ENCODE measurements around the gene OPA3. TPM values are rescaled to one million over a fixed set of nuclear protein-coding genes. Genes with fewer than 3 reads are reported as not detected.
"Not testable (repeated sequence)": the region's sequence is repeated elsewhere in the genome, so short reads cannot be mapped to it uniquely, and the experiment has no call there.

The OPA3 gene
- total RNA-seq = 10 to 100 TPM in 1 of 2 donors, 1 to 10 TPM in 1; 9.8 to 11.3 TPM
- long read RNA-seq, donor 1, full-length matches to known transcripts = 2 of 4 reads
- long read RNA-seq, donor 1, partial matches to known transcripts = 0 of 4 reads
- long read RNA-seq, donor 1, other reads (novel, unspliced or antisense) = 2 of 4 reads
- long read RNA-seq, donor 2, full-length matches to known transcripts = 41 of 52 reads
- long read RNA-seq, donor 2, partial matches to known transcripts = 0 of 52 reads
- long read RNA-seq, donor 2, other reads (novel, unspliced or antisense) = 11 of 52 reads

- intact Hi-C loops (cut with DNase I) = no loop called here
- DNase-seq (ENCODE audit: low spot score) = peak; percentile 100
These were observed at the start of gene OPA3 for GRCh38 chr19:45584332-45585157. Gene OPA3, minus strand, starts transcription at chr19:45584802. Its CDS starts 38 bp downstream, at chr19:45584764.

- intact Hi-C loops (cut with DNase I) = no loop called here
- peak; percentile 88 for DNase-seq (ENCODE audit: low spot score)
These were observed 48.0 kb upstream of the OPA3 start for GRCh38 chr19:45632468-45633196.

GRCh38 chr19:45630463-45630862 lies 45.9 kb upstream of the OPA3 start:
- intact Hi-C loops (cut with DNase I) = no loop called here
- DNase-seq (ENCODE audit: low spot score) = no peak

DNA sequence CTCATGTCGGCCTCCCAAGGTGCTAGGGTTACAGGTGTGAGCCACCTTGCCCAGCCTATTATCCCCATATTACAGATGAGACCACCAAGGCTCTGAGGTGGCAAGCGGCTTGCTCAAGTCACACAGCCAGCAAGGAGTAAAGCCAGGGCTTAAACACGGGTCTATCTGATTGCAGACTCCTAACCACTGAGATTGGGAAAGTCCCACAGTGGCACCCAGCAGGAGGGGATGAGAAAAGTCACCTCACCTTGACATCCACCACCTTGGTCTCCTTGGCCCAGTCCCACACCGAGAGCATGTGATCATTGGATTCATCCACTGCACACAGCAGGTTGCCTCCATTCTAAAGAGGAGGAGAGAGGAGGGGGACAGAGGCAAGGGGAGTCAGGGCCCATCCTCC lies 45.1 kb upstream of the OPA3 start:
- intact Hi-C loops (cut with DNase I) = no loop called here
- no peak for DNase-seq (ENCODE audit: low spot score)

- DNase-seq (ENCODE audit: low spot score); intact Hi-C loops (cut with DNase I): not testable (repeated sequence)
These were observed 43.6 kb upstream of the OPA3 start for GRCh38 chr19:45628219-45628618.

- DNase-seq (ENCODE audit: low spot score) = no peak
- intact Hi-C loops (cut with DNase I) = no loop called here
These were observed 39.4 kb upstream of the OPA3 start for GRCh38 chr19:45623984-45624383.

DNA sequence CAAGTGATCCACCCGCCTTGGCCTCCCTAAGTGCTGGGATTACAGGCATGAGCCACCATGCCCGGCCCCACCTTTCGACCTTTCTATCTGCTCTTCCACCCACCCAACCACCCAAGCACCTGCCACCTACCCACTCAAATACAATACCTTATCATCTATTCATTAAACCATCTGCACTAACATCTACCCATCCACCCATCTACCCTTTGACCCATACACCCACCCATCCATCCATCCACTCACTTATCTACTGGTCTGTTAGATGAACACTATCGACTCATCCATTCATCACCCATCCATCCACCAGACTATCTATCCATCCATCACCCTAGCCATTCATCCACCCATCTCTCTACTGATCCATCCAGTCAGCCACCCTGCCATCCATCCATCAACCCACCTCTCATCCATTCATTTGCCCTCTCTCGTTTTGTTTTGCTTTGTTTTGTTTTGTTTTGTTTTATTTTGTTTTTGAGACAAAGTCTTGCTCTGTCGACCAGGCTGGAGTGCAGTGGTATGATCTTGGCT lies 37.4 kb upstream of the OPA3 start:
- intact Hi-C loops (cut with DNase I) = no loop called here
- DNase-seq (ENCODE audit: low spot score) = no peak

- no peak for DNase-seq (ENCODE audit: low spot score)
- intact Hi-C loops (cut with DNase I) = no loop called here
These were observed 36.8 kb upstream of the OPA3 start for GRCh38 chr19:45621389-45621788.

DNA sequence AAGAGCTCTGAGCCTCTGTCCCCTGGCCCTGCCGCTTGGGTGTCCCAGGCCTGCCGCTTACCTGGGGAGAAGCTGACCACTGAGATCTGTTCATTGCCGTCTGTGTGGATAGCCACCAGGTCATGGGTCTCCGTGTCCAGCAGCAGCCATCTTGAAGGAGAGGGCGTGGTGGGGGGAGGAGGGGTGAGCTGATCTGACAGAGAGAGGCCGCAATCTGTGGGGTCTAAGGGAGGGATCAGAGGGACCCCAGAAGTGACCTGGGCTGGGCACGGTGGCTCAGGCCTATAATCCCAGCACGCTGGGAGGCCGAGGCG lies 32.1 kb upstream of the OPA3 start:
- DNase-seq (ENCODE audit: low spot score) = no peak
- intact Hi-C loops (cut with DNase I) = no loop called here

DNA sequence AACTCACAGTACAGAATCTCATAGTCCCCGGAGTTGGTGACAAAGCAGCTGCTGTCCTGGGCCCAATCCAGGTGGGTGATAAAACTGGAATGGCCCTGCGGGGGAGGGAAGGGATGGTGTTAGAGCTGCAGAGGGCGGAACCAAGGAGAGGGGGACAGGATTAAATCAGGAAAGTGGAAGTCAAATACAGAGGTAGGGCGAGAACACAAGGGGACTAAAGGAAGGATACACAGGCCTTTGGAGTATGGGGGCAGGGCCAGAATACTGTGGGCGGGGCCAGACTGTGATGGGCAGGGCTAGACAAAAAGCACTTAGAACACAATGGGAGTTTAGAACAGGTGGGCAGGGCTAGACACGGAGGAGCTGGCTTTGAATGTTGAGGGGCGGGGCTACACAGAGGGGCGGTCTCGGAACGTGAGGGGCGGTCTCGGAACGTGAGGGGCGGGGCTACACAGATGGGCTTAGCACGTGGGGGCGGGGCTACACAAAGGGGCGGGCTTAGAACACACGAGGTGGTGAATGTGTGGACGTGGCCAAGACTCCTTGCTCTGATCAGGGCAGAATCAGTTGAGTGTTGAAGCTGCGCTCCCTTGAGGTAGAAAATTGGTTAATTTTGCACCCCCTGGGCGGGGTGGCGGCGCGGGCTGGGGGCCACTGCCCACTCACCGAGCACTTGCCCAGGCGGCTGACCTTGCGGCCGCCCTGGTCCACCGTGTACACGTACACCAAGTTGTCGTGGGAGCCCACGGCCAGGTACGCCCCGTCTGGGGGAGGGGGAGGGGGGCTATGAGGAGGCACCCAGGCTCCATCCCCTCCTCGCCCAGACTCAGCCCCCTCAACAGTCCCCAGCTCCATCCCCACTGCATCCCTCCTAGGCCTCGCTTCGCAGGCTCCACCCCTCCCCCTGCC lies 31.4 kb upstream of the OPA3 start:
- intact Hi-C loops (cut with DNase I) = no loop called here

GRCh38 chr19:45615056-45615455 lies 30.5 kb upstream of the OPA3 start:
- DNase-seq (ENCODE audit: low spot score); intact Hi-C loops (cut with DNase I): not testable (repeated sequence)

More for the DNA sequence above, 31.4 kb upstream of the OPA3 start:
- DNase-seq (ENCODE audit: low spot score) = peak; percentile 91

GRCh38 chr19:45613926-45614725 lies 29.5 kb upstream of the OPA3 start:
- no peak for DNase-seq (ENCODE audit: low spot score)

GRCh38 chr19:45608948-45609347 lies 24.3 kb upstream of the OPA3 start:
- intact Hi-C loops (cut with DNase I) = no loop called here
- DNase-seq (ENCODE audit: low spot score) = no peak

More at GRCh38 chr19:45613926-45614725, 29.5 kb upstream of the OPA3 start:
- intact Hi-C loops (cut with DNase I) = no loop called here

DNA sequence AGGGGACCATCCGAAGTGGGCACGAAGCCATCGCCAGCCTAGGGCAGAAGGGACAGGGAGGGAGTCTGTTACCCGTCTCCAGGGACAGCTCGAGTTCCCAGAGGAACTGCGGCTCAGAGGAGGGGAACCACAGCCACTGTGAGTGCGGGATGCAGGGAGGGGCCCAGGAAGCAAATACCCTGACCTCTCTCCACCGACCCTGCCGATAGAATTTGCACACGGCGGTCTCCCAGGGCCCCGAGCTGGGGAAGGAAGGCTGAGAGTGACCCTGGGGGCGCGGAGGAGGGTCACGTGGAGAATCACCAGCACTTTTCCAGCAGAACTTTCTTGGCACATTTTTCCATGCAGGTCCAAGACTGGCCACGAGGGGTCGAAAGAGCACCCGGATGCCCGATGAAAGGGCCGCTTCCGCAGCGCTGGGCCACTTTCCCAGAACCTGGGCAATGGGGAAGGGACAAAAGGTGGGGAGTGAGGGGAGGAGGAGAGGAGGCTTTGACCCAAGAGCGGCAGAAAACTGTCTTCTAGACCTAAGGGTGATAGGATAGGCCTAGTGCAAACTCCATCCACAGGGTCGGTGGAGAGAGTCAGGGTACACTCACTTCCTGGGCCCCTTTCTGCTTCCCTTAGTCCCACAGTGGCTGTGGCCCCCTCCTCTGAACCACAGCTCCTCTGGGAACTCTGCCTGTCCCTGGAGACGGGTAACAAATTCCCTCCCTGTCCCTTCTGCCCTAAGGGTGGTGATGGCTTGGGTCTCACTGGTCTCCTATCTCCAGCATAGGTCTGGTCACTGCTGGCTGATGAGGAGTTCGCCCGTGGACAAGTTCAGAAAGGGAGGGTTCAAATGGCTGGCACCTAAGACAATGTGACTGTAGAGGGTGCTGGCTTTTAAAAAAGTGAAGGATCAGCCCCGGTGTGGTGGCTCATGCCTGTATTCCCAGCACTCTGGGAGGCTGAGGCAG lies 22.7 kb upstream of the OPA3 start:
- DNase-seq (ENCODE audit: low spot score) = peak; percentile 92
- intact Hi-C loops (cut with DNase I) = loop anchor here in 1 of 2 donors (2.0 kb wide), 1 partner anchor 35 kb away; no protein-coding TSS in a partner anchor

GRCh38 chr19:45601524-45602374 lies 17.1 kb upstream of the OPA3 start, which contains the start of gene GPR4:
Gene GPR4, minus strand, starts transcription at chr19:45602212. Its CDS starts 10,346 bp downstream, at chr19:45591866.
- DNase-seq (ENCODE audit: low spot score) = no peak
- intact Hi-C loops (cut with DNase I) = no loop called here

DNA sequence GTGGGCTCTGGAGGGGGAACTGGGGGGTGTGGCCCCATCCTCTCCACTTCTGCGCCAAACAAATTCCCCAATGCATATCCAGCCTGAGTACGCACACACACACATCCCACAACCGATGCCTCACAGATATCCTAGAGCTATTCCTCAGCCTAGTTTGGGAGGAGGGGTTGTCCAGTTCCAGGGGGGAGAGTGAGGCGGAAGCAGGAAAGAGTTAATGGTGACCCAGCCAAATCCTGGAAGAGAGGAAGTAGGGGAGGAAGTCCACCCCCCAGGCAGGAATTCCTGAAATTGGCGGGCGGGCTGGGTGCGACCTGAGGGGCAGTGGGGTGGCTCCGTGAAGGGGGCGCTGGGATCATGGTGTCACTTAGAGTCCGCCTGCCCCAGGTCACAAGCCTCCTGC lies 16.5 kb upstream of the OPA3 start:
- intact Hi-C loops (cut with DNase I) = no loop called here
- DNase-seq (ENCODE audit: low spot score) = no peak
